VCaP (cell line): Measurements from ENCODE around the gene CTBP2.

Source experiments
- H3K27ac ChIP-seq: fragments of 450-650 bp; 2 replicates; pipeline ENCODE4 v1.5.1; 2017
- CTCF ChIP-seq: fragments of 450-650 bp; conservative IDR thresholded peaks from 2 replicates; pipeline ENCODE4 v1.5.1; 2017; ENCODE audit warnings: mild to moderate bottlenecking, moderate library complexity

CTBP2 gene

GRCh38 chr10:125135771-125136035 is 24.7 kb downstream of the CTBP2 start:
- no peak for TF ChIP-seq CTCF
- H3K27ac ChIP-seq, result no peak overlapping the region

GRCh38 chr10:125134916-125135770 is 25.2 kb downstream of the CTBP2 start:
- no peak for TF ChIP-seq CTCF
- H3K27ac ChIP-seq, result no peak overlapping the region

GRCh38 chr10:125134483-125134848 is 25.9 kb downstream of the CTBP2 start:
- peak overlapping the region; percentile 19; the same call in 1 of the 2 replicates for H3K27ac ChIP-seq

DNA sequence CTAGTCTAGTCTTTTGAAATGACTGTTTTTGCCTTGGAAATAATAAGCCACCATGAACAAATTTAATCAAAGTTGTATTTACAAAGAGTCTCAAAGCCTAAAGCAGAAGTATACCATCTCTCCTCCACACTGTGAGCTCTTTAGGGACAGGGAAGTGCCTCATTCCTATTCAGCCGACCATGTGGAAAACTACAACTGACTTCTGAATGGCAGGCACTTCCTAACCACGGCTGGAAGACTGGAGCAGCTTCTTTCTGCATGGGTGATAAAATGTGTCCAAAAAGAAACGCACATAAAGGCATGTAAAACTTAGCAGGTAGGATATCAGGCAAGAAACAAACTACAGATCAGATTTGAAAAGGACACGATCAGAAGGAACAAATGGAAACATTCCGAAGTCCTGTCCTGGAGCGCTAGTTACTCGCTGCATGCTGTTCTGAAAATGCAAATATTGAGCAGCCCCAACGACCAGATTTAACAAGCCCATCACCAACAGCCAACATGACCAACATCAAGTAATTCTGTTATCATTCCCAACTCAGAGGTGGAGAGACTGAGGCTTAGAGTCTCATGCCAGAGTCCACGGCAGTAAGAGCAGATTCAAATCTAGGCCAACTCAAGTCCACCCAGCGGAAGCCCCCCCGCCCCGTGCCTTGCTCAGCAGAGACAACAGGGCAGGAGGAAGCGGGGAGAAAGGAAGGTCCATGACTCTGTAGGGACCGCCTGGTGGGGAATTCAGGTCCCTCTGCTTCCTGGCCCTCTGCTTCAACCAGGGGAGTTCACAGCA is 26.5 kb downstream of the CTBP2 start:
- H3K27ac ChIP-seq, result peak overlapping the region; percentile 19; the same call in 1 of the 2 replicates
- TF ChIP-seq CTCF, result no peak

More at GRCh38 chr10:125134483-125134848, 25.9 kb downstream of the CTBP2 start:
- no peak for TF ChIP-seq CTCF

- TF ChIP-seq CTCF, result no peak
- H3K27ac ChIP-seq, result no peak overlapping the region
These were observed 28.0 kb downstream of the CTBP2 start for GRCh38 chr10:125132344-125132743.

DNA sequence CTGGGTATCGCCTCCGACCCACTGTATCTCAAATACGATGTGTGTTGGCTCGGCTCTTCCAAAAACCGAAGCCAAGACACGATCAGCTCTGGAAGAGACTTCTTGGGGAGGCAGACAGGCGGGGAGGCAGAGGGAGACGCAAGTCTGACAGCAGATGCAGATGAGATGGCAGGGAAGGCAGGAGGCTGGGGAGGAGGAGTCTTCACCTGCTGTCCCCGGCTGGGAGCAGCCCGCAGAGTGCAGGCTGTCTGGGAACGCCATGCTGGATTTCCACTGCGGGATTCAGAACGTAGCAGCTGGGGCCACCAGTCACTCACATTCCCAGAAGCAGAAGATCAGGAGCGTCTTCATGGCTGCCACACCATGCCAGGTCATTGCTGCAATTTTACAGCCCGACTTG is 29.4 kb downstream of the CTBP2 start:
- no peak for TF ChIP-seq CTCF
- H3K27ac ChIP-seq, result no peak overlapping the region

GRCh38 chr10:125130260-125130659 is 30.1 kb downstream of the CTBP2 start:
- H3K27ac ChIP-seq, result no peak overlapping the region
- TF ChIP-seq CTCF, result no peak
